PC-3 (cell line): Measurements from ENCODE around the gene NUB1. TPM values are rescaled to one million over a fixed set of nuclear protein-coding genes. Genes with fewer than 3 reads are reported as not detected.

Experiments used
- ATAC-seq: fragments of 200-7000 bp; cut with Tn5 transposase; 2 replicates; pipeline ENCODE4 v1.9.1; 2020; ENCODE audit warnings: mild to moderate bottlenecking, moderate library complexity
- BruUV-seq: library from RNA; stranded (reverse); fragments of 400-500 nt; replicated peaks from 2 replicates; lab custom pipeline; 2021; lab: Mats Ljungman, UMichigan
- CTCF ChIA-PET: fragments of 300-600 bp; sonication (Branson Sonifier 250); formaldehyde crosslinking; loops from one replicate; lab custom pipeline; 2022; ENCODE audit warnings: antibody characterized with exemption; lab: Charles Lee
- POLR2A ChIA-PET: fragments of 300-600 bp; sonication (Branson Sonifier 250); formaldehyde crosslinking; loops from one replicate; lab custom pipeline; 2022; ENCODE audit warnings: antibody characterized with exemption; ENCODE audit not compliant: unreplicated experiment; lab: Charles Lee
- DNase-seq: peaks from one replicate; pipeline ENCODE4 v3.0.0-alpha.2; 2015
- H2AFZ ChIP-seq: fragments of 300-600 bp; sonication (generic); 2 replicates; pipeline ENCODE4 v1.6.0; 2016; ENCODE audit warnings: antibody characterized with exemption, low read length
- H3F3A ChIP-seq: fragments of 300-600 bp; sonication (generic); one replicate; pipeline ENCODE4 v1.6.0; 2017; ENCODE audit warnings: antibody characterized with exemption, low read length, control low read depth, mild to moderate bottlenecking; ENCODE audit not compliant: unreplicated experiment
- H3K27ac ChIP-seq: fragments of 300-600 bp; sonication (generic); 2 replicates; pipeline ENCODE4 v1.5.1; 2016; ENCODE audit warnings: mild to moderate bottlenecking, low read length
- H3K27me3 ChIP-seq: fragments of 300-600 bp; sonication (generic); 2 replicates; pipeline ENCODE4 v1.6.1; 2016; ENCODE audit warnings: low read length, mixed read lengths
- H3K36me3 ChIP-seq: fragments of 300-600 bp; sonication (generic); 2 replicates; pipeline ENCODE4 v1.6.1; 2016; ENCODE audit warnings: low read depth, mixed run types, low read length, mixed read lengths
- H3K4me1 ChIP-seq: fragments of 300-600 bp; sonication (generic); 2 replicates; pipeline ENCODE4 v1.5.1; 2016; ENCODE audit warnings: low read length; ENCODE audit not compliant: insufficient read depth
- H3K4me2 ChIP-seq: fragments of 300-600 bp; sonication (generic); 2 replicates; pipeline ENCODE4 v1.6.0; 2016; ENCODE audit warnings: low read length
- H3K4me3 ChIP-seq: fragments of 300-600 bp; sonication (generic); 2 replicates; pipeline ENCODE4 v1.5.1; 2016; ENCODE audit warnings: mild to moderate bottlenecking, low read length, mixed read lengths
- H3K79me2 ChIP-seq: fragments of 300-600 bp; sonication (generic); 2 replicates; pipeline ENCODE4 v1.6.1; 2017; ENCODE audit warnings: low read length, mixed read lengths
- H3K9ac ChIP-seq: fragments of 300-600 bp; sonication (generic); 2 replicates; pipeline ENCODE4 v1.6.0; 2016; ENCODE audit warnings: mild to moderate bottlenecking, low read length
- H3K9me2 ChIP-seq: fragments of 300-600 bp; sonication (generic); replicated peaks from 2 replicates; pipeline ENCODE4 v1.6.1; 2016; ENCODE audit warnings: mixed run types, low read length, mixed read lengths
- H3K9me3 ChIP-seq: fragments of 300-600 bp; sonication (generic); 2 replicates; pipeline ENCODE4 v1.6.1; 2016; ENCODE audit warnings: low read length, mixed read lengths
- H4K20me1 ChIP-seq: fragments of 300-600 bp; sonication (generic); 2 replicates; pipeline ENCODE4 v1.6.1; 2016; ENCODE audit warnings: low read length, mixed read lengths
- EZH2 ChIP-seq: fragments of 300-600 bp; sonication (generic); IDR thresholded peaks from one replicate; pipeline ENCODE4 v1.6.1; 2017; ENCODE audit warnings: antibody characterized with exemption, mild to moderate bottlenecking, low read length; ENCODE audit not compliant: unreplicated experiment
- EZH2phosphoT487 ChIP-seq: fragments of 300-600 bp; sonication (generic); IDR thresholded peaks from 2 replicates; pipeline ENCODE4 v1.6.1; 2018; ENCODE audit warnings: mild to moderate bottlenecking, antibody characterized with exemption, low read length, borderline replicate concordance
- intact Hi-C: fragments of 100-400 bp; cut with micrococcal nuclease; formaldehyde crosslinking; loops from 2 replicates; pipeline ENCODE4 v1.9.0; 2023
- total RNA-seq: library from RNA; depleted of rRNA; stranded (reverse); fragments of >200 nt; gene quantifications from 2 replicates; pipeline ENCODE4 v1.2.3, GENCODE V29; 2014
- TF ChIP-seq, protein P1 (sequence below): fragments of 300-600 bp; sonication (generic); conservative IDR thresholded peaks from 2 replicates; pipeline ENCODE4 v1.5.1; 2017; ENCODE audit warnings: antibody characterized with exemption, low read depth, mild to moderate bottlenecking, low read length

The NUB1 gene
- total RNA-seq, 1 experiment from 2014 or later: 40.1 TPM

DNA sequence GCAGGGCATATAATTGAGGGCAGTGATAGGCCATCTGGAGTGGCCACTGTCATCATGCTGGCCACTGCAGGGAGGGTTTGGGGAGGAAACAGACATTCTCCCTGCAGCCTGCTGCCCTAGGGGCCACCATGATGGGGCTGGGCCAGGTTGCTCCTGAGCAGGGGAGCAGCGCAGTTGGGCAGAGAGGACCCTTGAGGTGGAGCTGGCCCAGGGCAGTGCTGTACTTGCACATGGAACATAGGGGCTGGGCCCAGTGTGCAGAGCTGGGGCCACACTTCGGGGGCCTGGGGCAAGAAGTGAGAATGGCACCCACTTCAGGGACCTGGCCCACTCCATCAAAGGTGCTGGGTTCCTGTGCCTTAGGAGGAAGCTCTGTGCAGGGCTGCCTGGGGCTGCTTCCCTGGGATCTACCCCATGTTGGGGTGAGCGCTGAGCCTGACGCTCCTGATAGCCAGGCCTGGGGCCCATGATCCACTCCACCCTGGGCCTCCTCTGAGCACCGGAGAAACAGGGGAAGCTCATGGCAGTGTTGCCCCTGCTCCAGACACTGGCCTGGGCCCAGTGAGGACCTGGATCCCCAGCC is 21.3 kb upstream of the NUB1 start:
- Histone ChIP-seq H3K4me3 (no peak overlapping the region), H3K36me3 (no peaks in the 10 kb centered on the region), H3K9me3 (0 out of 2 replicates have a peak, but pooled peaks cover 8% of the 10 kb centered on the region), H3K9me2 (no peaks in the 10 kb centered on the region), H2AFZ (no peak overlapping the region), H4K20me1 (no peaks in the 10 kb centered on the region), H3K9ac (no peak overlapping the region), H3K27me3 (peaks cover 4% of the 10 kb centered on the region; the same call in 1 of the 2 replicates), H3F3A (no peaks in the 10 kb centered on the region), H3K27ac (no peak overlapping the region), H3K79me2 (no peaks in the 10 kb centered on the region), H3K4me1 (no peaks in the 10 kb centered on the region), H3K4me2 (no peak overlapping the region)
- intact Hi-C loops: no loop called here
- ChIA-PET POLR2A (no interaction called here), CTCF (no interaction called here)
- DNase-seq (no peak), ATAC-seq (no peak)
- TF ChIP-seq EZH2phosphoT487: no peak
- TF ChIP-seq EZH2: no peak
- TF ChIP-seq, protein P1, sequence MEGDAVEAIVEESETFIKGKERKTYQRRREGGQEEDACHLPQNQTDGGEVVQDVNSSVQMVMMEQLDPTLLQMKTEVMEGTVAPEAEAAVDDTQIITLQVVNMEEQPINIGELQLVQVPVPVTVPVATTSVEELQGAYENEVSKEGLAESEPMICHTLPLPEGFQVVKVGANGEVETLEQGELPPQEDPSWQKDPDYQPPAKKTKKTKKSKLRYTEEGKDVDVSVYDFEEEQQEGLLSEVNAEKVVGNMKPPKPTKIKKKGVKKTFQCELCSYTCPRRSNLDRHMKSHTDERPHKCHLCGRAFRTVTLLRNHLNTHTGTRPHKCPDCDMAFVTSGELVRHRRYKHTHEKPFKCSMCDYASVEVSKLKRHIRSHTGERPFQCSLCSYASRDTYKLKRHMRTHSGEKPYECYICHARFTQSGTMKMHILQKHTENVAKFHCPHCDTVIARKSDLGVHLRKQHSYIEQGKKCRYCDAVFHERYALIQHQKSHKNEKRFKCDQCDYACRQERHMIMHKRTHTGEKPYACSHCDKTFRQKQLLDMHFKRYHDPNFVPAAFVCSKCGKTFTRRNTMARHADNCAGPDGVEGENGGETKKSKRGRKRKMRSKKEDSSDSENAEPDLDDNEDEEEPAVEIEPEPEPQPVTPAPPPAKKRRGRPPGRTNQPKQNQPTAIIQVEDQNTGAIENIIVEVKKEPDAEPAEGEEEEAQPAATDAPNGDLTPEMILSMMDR: no peak
- no TSS peak for BruUV-seq

DNA sequence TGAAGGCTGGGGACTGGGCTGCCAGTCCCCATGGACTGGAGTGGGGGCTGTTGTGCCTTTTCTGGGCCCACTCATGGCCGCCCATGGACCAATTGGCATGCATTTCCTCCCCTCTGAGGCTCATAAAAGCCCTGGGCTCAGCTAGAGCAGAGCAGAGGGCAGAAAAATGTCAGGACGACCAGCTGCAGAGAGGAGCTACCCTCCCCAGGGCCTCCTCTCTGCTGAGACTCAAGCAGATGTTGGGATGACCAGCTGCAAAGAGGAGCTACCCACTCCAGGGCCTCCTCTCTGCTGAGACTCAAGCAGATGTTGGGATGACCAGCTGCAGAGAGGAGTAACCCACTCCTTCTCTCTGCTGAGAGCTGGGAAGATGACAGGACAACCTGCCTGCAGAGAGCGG is 20.3 kb upstream of the NUB1 start:
- no peaks in the 10 kb centered on the region for H3K9me2 ChIP-seq
- ATAC-seq: no peak
- no peak for DNase-seq
- no peaks in the 10 kb centered on the region for H3K4me1 ChIP-seq
- ChIA-PET CTCF (no interaction called here), POLR2A (no interaction called here)
- H3K79me2 ChIP-seq: no peaks in the 10 kb centered on the region
- peaks cover 4% of the 10 kb centered on the region; the same call in 1 of the 2 replicates for H3K27me3 ChIP-seq
- H4K20me1 ChIP-seq: no peaks in the 10 kb centered on the region
- no peaks in the 10 kb centered on the region for H3K36me3 ChIP-seq
- BruUV-seq: no TSS peak
- no peak overlapping the region for H3K9ac ChIP-seq
- H3K4me2 ChIP-seq: no peak overlapping the region
- H3K9me3 ChIP-seq: 0 out of 2 replicates have a peak, but pooled peaks cover 8% of the 10 kb centered on the region
- H3K4me3 ChIP-seq: no peak overlapping the region
- TF ChIP-seq EZH2 (no peak), EZH2phosphoT487 (no peak)
- TF ChIP-seq, protein P1: no peak
- no peaks in the 10 kb centered on the region for H3F3A ChIP-seq
- H3K27ac ChIP-seq: no peak overlapping the region
- intact Hi-C loops: no loop called here
- no peak overlapping the region for H2AFZ ChIP-seq

DNA sequence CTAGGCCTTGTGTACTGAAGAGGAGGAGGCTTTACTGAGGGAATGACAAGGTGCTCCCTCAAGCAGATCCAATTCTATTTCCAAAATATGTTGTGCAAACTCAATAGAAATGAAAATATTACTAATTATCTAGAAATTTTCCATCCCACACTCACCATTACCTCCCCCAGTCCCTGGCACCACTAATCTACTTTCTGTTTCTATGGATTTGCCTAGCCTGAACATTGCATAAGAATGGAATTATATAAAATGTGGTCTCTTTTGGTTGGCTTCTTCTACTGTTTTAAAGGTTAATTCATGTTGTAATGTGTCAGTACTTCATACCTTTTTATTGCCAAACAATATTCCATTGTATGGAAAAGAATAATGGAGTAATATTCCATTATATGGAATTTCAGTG is 18.7 kb upstream of the NUB1 start:
- BruUV-seq: no TSS peak
- peaks cover 4% of the 10 kb centered on the region; the same call in 1 of the 2 replicates for H3K27me3 ChIP-seq
- H3K9ac ChIP-seq: no peak overlapping the region
- H4K20me1 ChIP-seq: no peaks in the 10 kb centered on the region
- no peak overlapping the region for H3K4me3 ChIP-seq
- H3K27ac ChIP-seq: no peak overlapping the region
- intact Hi-C loops: no loop called here
- no peaks in the 10 kb centered on the region for H3F3A ChIP-seq
- TF ChIP-seq EZH2phosphoT487 (no peak), EZH2 (no peak)
- TF ChIP-seq, protein P1: no peak
- H3K4me1 ChIP-seq: no peaks in the 10 kb centered on the region
- ATAC-seq (no peak), DNase-seq (no peak)
- no peak overlapping the region for H2AFZ ChIP-seq
- H3K4me2 ChIP-seq: no peak overlapping the region
- no peaks in the 10 kb centered on the region for H3K79me2 ChIP-seq
- H3K9me2 ChIP-seq: no peaks in the 10 kb centered on the region
- H3K36me3 ChIP-seq: no peaks in the 10 kb centered on the region
- 0 out of 2 replicates have a peak, but pooled peaks cover 8% of the 10 kb centered on the region for H3K9me3 ChIP-seq
- ChIA-PET POLR2A (no interaction called here), CTCF (no interaction called here)
